Parathyroid adenoma (tissue), 2 donors: ENCODE results near the gene GPS1.

Experiments used
- H2AFZ ChIP-seq: fragments of 300-600 bp; sonication (generic); one replicate; pipeline ENCODE4 v1.7.0; 2017; ENCODE audit warnings: antibody characterized with exemption, mild to moderate bottlenecking
- H3K27ac ChIP-seq: fragments of 300-600 bp; sonication (generic); one replicate; pipeline ENCODE4 v1.7.0; 2017
- H3K27me3 ChIP-seq: fragments of 300-600 bp; sonication (generic); one replicate; pipeline ENCODE4 v1.7.0; 2017; ENCODE audit warnings: low read length; ENCODE audit not compliant: control insufficient read depth, insufficient read depth
- H3K36me3 ChIP-seq: fragments of 300-600 bp; sonication (generic); one replicate; pipeline ENCODE4 v1.7.0; 2017; ENCODE audit warnings: low read length; ENCODE audit not compliant: control insufficient read depth, insufficient read depth
- H3K4me1 ChIP-seq: fragments of 300-600 bp; sonication (generic); one replicate; pipeline ENCODE4 v1.7.0; 2017; ENCODE audit warnings: control low read depth
- H3K4me2 ChIP-seq: fragments of 300-600 bp; sonication (generic); one replicate; pipeline ENCODE4 v1.7.0; 2017; ENCODE audit warnings: low read length
- H3K4me3 ChIP-seq: fragments of 300-600 bp; sonication (generic); one replicate; pipeline ENCODE4 v1.7.0; 2017; ENCODE audit warnings: low read depth, low read length
- H3K79me2 ChIP-seq: fragments of 300-600 bp; sonication (generic); one replicate; pipeline ENCODE4 v1.7.0; 2017; ENCODE audit warnings: control low read depth
- H3K9ac ChIP-seq: fragments of 300-600 bp; sonication (generic); one replicate; pipeline ENCODE4 v1.7.0; 2017; ENCODE audit warnings: mild to moderate bottlenecking
- H3K9me3 ChIP-seq: fragments of 300-600 bp; sonication (generic); one replicate; pipeline ENCODE4 v1.7.0; 2017; ENCODE audit warnings: low read length; ENCODE audit not compliant: control insufficient read depth
- TF ChIP-seq, protein P1 (sequence below): fragments of 300-600 bp; sonication (generic); IDR thresholded peaks from one replicate; pipeline ENCODE4 v1.7.0; 2017; ENCODE audit warnings: antibody characterized with exemption, mild to moderate bottlenecking
- donor health status: primary hyperparathyroidism.

The GPS1 gene

DNA sequence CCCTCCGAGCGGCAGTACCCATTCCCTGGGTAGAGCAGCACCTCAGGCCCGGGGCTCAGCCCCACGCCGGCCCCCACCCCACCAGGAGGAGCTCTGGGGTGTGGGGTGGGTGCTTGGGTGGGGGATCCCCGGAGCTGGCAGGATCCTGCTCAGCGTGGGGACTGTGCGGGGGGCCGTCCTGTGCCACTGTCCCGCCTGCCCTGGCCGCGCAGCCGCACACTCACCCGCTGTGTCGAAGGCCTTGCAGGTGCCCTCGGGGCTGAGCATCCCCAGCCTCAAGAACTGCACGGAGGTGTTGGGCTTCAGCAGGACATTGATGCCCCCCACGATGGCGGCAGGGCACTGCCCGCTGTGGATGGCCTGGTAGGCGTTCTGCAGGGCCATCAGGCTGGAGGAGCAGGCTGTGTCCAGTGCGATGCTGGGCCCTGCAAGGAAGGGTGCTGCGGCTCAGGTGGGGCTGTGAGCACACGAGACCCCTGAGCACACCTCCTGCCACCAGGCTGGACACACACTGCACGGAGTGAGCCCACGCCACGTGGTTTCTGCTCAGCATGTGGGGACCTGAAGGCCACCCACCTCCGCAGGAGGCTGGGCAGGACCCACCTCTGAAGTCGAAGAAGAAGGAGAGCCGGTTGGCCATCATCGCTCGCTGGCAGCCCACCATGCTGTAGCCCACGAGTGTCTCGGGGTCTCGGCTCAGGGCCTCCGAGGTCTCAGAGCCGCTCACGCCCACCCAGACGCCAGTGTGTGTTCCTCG lies 41.5 kb downstream of the GPS1 start:
- Histone ChIP-seq H3K36me3 (no peaks in the 10 kb centered on the region), H3K4me3 (no peak overlapping the region)
- TF ChIP-seq, protein P1, sequence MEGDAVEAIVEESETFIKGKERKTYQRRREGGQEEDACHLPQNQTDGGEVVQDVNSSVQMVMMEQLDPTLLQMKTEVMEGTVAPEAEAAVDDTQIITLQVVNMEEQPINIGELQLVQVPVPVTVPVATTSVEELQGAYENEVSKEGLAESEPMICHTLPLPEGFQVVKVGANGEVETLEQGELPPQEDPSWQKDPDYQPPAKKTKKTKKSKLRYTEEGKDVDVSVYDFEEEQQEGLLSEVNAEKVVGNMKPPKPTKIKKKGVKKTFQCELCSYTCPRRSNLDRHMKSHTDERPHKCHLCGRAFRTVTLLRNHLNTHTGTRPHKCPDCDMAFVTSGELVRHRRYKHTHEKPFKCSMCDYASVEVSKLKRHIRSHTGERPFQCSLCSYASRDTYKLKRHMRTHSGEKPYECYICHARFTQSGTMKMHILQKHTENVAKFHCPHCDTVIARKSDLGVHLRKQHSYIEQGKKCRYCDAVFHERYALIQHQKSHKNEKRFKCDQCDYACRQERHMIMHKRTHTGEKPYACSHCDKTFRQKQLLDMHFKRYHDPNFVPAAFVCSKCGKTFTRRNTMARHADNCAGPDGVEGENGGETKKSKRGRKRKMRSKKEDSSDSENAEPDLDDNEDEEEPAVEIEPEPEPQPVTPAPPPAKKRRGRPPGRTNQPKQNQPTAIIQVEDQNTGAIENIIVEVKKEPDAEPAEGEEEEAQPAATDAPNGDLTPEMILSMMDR, result no peak

DNA sequence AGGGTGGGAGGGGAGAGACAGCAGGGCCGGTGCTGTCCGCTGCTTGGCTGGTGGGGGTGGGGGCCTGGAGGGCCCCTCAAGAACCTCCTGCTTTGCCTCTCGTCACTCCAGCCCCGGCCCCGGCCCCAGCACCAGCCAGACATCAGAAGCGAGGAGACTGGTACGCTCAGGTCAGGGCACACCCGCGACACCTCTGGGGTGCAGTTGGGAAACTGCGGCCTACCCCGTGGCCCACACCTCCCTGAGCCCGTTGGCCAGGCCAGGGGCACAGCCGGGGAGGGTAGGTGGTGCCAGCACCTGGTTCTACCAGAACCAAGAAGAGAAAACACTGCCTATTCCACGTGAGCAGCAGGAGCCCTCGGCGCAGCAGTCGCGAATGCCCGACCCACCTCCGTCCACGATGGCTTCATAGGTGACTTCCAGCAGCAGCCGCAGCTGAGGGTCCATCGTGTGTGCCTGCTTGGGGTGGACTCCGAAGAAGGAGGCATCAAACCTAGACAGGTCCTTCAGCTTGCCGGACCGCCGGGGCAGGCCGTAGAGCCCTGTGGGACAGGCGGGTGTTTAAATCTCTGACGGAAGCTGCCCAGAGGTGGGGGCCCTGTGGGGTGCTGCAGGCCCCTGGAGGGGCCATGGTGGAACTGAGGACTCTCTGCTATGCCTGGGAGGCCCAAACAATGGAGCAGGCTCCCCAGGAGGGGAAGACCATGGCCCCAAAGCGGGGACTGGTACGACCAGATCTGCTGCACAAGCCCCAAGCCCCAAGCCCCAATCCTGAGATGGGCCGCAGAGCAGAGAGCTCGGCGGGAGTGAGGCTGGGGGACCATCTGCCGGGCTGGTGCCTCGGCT lies 43.5 kb downstream of the GPS1 start:
- Histone ChIP-seq H2AFZ (no peak overlapping the region), H3K9ac (no peak overlapping the region), H3K36me3 (no peaks in the 10 kb centered on the region), H3K4me3 (no peak overlapping the region), H3K4me1 (peaks cover 15% of the 10 kb centered on the region), H3K4me2 (no peak overlapping the region), H3K9me3 (no peaks in the 10 kb centered on the region), H3K79me2 (peaks cover 13% of the 10 kb centered on the region), H3K27ac (no peak overlapping the region), H3K27me3 (no peaks in the 10 kb centered on the region)
- TF ChIP-seq, protein P1, result no peak

More for the DNA sequence above, 41.5 kb downstream of the GPS1 start:
- H2AFZ ChIP-seq, result no peak overlapping the region
- H3K9ac ChIP-seq, result no peak overlapping the region
- no peak overlapping the region for H3K27ac ChIP-seq
- H3K79me2 ChIP-seq, result peaks cover 13% of the 10 kb centered on the region
- H3K9me3 ChIP-seq, result no peaks in the 10 kb centered on the region
- no peak overlapping the region for H3K4me2 ChIP-seq
- H3K27me3 ChIP-seq, result no peaks in the 10 kb centered on the region
- H3K4me1 ChIP-seq, result peaks cover 9% of the 10 kb centered on the region

DNA sequence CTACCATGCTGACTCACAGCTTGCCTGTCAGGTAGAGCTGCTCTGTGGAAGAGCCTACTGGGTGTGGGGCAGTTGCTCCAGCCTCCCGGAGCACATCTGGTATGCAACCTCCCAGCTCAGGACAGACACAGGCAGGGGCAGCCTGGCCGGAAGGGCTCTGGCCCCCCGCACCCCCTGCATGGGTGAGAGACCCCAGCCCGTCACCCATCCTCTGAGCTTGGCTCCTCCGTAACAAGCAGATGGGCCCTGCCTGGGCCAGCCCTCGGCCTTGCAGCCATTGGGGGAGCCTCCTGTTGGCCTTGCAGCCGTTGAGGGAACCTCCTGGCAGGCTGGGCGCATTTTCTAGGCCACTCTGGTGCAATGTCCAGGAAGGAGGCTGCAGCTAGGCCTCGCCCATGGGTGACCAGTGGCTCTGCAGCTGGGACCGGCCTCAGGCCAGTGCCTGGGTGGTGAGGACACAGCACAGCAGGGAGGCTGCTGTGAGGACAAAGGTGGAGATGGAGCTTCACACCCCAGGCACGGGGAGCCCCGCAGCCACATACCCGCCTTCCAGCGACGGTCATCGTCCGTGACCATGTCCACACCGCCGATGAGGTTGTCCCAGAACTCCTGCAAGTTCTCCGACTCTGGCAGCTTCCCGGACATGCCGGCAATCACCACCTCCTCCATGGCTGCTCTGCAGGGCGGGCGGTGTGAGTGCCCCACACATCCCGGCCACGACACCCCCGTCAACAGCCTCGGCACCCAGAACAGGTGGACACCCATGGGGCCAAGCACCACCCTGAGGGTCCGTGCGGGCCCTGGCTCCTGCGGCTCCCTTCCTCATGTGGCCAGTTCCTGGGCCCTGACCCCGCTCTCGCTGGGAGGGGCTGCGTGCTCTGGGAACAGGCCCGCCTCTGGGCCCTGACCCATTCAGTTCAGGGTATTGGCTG lies 44.3 kb downstream of the GPS1 start:
- Histone ChIP-seq H3K4me2 (peak overlapping the region; percentile 89), H2AFZ (no peak overlapping the region), H3K4me1 (peaks cover 17% of the 10 kb centered on the region), H3K79me2 (peaks cover 13% of the 10 kb centered on the region), H3K27me3 (no peaks in the 10 kb centered on the region), H3K27ac (no peak overlapping the region), H3K4me3 (no peak overlapping the region), H3K36me3 (no peaks in the 10 kb centered on the region), H3K9ac (no peak overlapping the region), H3K9me3 (no peaks in the 10 kb centered on the region)
- TF ChIP-seq, protein P1, result no peak

DNA sequence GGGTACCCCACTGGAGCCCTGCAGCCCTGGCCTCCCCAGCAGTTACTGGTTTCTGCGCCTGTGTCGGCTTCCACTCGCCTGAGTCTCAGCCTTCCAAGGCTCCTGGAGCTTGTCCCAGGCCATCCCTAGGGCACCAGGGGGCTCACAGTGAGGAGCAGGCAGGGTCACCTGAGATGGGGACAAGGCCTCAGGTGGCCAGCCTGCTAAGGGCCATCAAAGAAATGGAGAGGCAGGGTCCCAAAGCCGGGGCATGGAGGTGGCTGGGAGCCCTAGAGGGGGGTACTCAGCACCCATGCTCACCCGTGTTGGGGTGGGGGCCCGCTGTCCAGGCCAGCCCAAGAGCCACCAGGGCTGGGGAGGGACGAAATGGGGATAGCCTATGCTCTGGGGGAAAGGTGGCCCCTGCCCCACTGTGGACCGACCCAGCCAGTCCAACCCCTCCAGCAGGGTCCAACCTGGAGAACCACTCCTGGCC lies 45.0 kb downstream of the GPS1 start:
- Histone ChIP-seq H3K4me2 (peak overlapping the region; percentile 89), H3K27me3 (no peaks in the 10 kb centered on the region), H3K9me3 (no peaks in the 10 kb centered on the region), H3K4me3 (peak overlapping the region; percentile 64), H3K36me3 (no peaks in the 10 kb centered on the region), H2AFZ (no peak overlapping the region), H3K9ac (no peak overlapping the region), H3K4me1 (peaks cover 23% of the 10 kb centered on the region), H3K27ac (no peak overlapping the region), H3K79me2 (peaks cover 13% of the 10 kb centered on the region)
- TF ChIP-seq, protein P1, result no peak
